Limb (tissue), 2 donors: ENCODE measurements around the gene TMEM208.

Experiments
- DNase-seq, 2 donors: peaks; one replicate each; pipeline ENCODE4 v3.0.0-alpha.2; 2016; ENCODE audit errors: extremely low spot score in 2 of 2

TMEM208 gene

GRCh38 chr16:67226804-67227566 is at the start of gene TMEM208:
TSS of gene TMEM208 (plus strand) at chr16:67227130. CDS start at chr16:67227219, 89 bp downstream.
- DNase-seq: peak; percentile 97 to 99

GRCh38 chr16:67177743-67178699 is 48.9 kb upstream of the TMEM208 start:
- DNase-seq: peak in 1 of 2 donors; percentile 67

DNA sequence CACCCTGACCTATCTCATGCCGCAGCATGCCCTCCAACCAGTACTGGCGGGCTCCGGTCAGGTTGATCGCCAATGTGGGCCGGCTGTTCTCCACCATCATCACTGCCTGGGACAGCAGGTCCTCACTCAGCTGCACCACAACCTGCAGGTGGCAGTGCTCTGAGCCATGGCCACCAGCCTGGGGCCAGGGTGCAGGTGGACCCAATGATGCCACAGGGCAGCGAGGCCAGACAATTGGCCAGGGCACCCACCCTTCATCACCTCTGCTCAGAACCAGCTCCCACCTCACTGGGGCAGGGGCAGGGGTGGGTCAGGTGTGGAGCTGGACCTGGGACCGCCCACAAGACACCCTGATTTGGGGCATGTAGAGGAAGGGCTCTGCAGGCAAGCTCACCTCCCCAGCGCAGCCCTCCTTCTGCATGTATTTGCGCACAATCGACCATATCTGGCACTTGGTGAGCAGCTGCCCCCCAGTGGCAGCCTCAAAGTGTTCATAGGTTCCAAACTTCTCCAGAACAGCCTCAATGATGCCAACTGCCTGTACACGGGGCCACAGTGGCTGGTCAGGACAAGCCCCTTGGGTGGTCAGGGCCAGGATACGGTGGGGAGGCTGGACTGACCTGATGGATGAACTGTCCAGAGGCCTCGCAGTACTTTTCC is 47.4 kb upstream of the TMEM208 start:
- DNase-seq: no peak

- no peak for DNase-seq
Observed at GRCh38 chr16:67180166-67180565, 46.8 kb upstream of the TMEM208 start.

GRCh38 chr16:67181346-67181745 is 45.6 kb upstream of the TMEM208 start:
- no peak for DNase-seq

DNA sequence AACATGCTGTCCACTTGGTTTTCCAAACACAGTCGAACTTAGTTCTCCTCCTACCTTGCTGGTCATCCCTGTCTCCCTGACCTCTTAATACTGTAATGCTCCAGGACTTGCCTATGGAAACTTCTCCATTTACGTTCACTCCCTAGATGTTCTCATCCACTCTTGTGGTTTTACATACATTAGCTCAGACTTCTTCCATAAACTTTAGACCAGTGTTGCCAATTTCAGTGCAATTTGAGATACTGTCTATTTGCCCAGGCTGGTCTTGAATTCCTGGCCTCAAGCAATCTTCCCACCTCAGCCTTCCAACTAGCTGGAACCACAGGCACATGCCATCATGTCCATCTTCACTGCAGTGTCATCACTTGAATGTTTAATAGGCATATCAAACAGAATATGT is 44.6 kb upstream of the TMEM208 start:
- no peak for DNase-seq

- no peak for DNase-seq
Observed at GRCh38 chr16:67183284-67183626, 43.7 kb upstream of the TMEM208 start.

GRCh38 chr16:67183627-67184452 is 43.1 kb upstream of the TMEM208 start, which contains the start of gene MATCAP1:
TSS of gene MATCAP1 (minus strand) at chr16:67183963. CDS start at chr16:67180610, 3,353 bp downstream.
- DNase-seq: peak; percentile 97 to 99

DNA sequence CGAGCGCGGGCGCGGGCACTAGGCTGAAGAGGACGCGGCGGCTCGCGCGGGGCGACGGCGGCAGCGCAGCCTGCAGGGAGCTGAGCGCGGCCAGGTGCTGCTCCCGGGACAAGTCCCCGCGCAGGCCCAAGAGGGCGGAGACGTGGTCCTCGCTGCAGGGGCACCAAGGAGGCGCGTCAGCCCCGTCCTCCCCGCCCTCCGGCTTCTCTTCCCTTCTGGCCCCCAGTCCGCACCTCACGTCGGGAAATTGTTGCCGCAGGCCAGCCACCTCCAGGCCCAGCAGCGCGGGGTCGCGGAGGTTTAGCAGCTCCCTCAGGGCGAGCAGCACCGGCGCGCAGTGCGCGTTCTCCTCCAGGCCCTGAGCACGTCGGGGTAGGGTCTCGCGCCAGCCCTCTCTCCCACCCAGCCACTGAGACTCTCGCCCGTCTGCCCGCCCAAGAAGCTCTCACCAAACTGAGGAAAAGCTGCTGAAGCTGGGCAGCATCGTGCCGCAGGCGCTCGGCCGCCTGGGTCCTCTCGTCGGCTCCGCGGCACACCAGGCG is 42.4 kb upstream of the TMEM208 start:
- no peak for DNase-seq

GRCh38 chr16:67184995-67185650 is 41.8 kb upstream of the TMEM208 start:
- DNase-seq: peak; percentile 84 to 93

DNA sequence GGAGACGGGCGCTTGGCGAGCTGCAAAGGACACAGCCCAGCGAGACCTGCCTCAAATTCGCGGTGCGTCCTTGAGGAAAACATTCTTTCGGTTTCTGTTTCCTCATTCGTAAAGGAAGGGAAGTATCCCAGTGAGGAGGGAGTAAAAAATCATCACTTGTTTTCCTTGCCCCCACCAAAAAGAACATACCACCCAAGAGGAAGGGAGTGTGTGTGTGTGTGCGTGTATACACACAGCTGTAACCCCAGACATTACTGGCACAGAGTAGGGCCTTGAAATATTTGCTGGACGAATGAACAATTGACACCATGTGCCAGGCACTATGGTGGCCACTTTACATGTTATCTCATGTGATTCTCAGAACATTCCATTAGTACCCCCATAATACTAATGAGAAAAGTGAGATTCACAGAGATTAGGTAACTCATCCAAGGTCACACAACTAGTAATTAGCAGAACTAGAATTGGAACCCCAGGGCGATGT is 41.2 kb upstream of the TMEM208 start:
- no peak for DNase-seq

GRCh38 chr16:67186550-67186950 is 40.4 kb upstream of the TMEM208 start:
- DNase-seq: no peak

- DNase-seq: no peak
Observed at GRCh38 chr16:67187175-67187890, 39.6 kb upstream of the TMEM208 start.

- DNase-seq: no peak
Observed at GRCh38 chr16:67188323-67188722, 38.6 kb upstream of the TMEM208 start.

GRCh38 chr16:67188798-67189197 is 38.1 kb upstream of the TMEM208 start:
- no peak for DNase-seq

GRCh38 chr16:67190041-67190440 is 36.9 kb upstream of the TMEM208 start, which contains the start of gene EXOC3L1:
TSS of gene EXOC3L1 (minus strand) at chr16:67190136. CDS start at chr16:67189676, 460 bp downstream.
- no peak for DNase-seq

- DNase-seq: no peak
Observed at GRCh38 chr16:67190448-67191399, 36.2 kb upstream of the TMEM208 start.

GRCh38 chr16:67191411-67191994 is 35.4 kb upstream of the TMEM208 start:
- DNase-seq: no peak
